Panc1 (cell line): ENCODE data around the gene STEAP2. TPM values are rescaled to one million over a fixed set of nuclear protein-coding genes. Genes with fewer than 3 reads are reported as not detected.

Experiments used
- ATAC-seq: fragments of 200-7000 bp; cut with Tn5 transposase; 2 replicates; pipeline ENCODE4 v1.9.1; 2020; ENCODE audit warnings: mild to moderate bottlenecking, moderate library complexity
- BruUV-seq: library from RNA; stranded (reverse); fragments of 400-500 nt; replicated peaks from 2 replicates; lab custom pipeline; 2021; lab: Mats Ljungman, UMichigan
- CTCF ChIA-PET: fragments of 300-600 bp; sonication (Branson Sonifier 250); formaldehyde crosslinking; loops from one replicate; lab custom pipeline; 2022; ENCODE audit warnings: antibody characterized with exemption; lab: Charles Lee
- POLR2A ChIA-PET: fragments of 300-600 bp; sonication (Branson Sonifier 250); formaldehyde crosslinking; loops from one replicate; lab custom pipeline; 2022; ENCODE audit warnings: antibody characterized with exemption; lab: Charles Lee
- DNase-seq: peaks from one replicate; pipeline ENCODE4 v3.0.0-alpha.2; 2010; ENCODE audit warnings: low read depth, low spot score
- H3K27ac ChIP-seq: 2 replicates; pipeline ENCODE4 v1.5.1; 2011; ENCODE audit warnings: mild to moderate bottlenecking, low read length, inconsistent platforms
- H3K27me3 ChIP-seq: fragments of 200-500 bp; sonication (Bioruptor generic); 2 replicates; pipeline ENCODE4 v1.6.0; 2014; ENCODE audit warnings: low read length, inconsistent platforms; ENCODE audit not compliant: control insufficient read depth, insufficient read depth
- H3K36me3 ChIP-seq: fragments of 200-500 bp; sonication (Bioruptor generic); 2 replicates; pipeline ENCODE4 v1.5.1; 2014; ENCODE audit warnings: inconsistent platforms, mild to moderate bottlenecking, low read length, moderate library complexity; ENCODE audit not compliant: control insufficient read depth, insufficient read depth
- H3K4me1 ChIP-seq: 2 replicates; pipeline ENCODE4 v1.5.1; 2011; ENCODE audit warnings: inconsistent platforms, mild to moderate bottlenecking, low read length, moderate library complexity; ENCODE audit not compliant: control insufficient read depth, insufficient read depth
- H3K4me3 ChIP-seq, 2 experiments: 2 replicates each; pipeline ENCODE4 v1.5.1; 2011 to 2012; ENCODE audit warnings: low read depth in 2 of 2, low read length in 2 of 2, mild to moderate bottlenecking in 2 of 2, inconsistent platforms in 1 of 2, moderate library complexity in 1 of 2
- H3K9me3 ChIP-seq: fragments of 200-500 bp; sonication (Bioruptor generic); 2 replicates; pipeline ENCODE4 v1.5.1; 2014; ENCODE audit warnings: low read depth, mild to moderate bottlenecking, inconsistent platforms, low read length, moderate library complexity; ENCODE audit not compliant: control insufficient read depth, insufficient read depth
- CTCF ChIP-seq: fragments of 450-650 bp; IDR thresholded peaks from 2 replicates; pipeline ENCODE4 v1.5.1; 2017; ENCODE audit warnings: mild to moderate bottlenecking
- POLR2AphosphoS5 ChIP-seq: IDR thresholded peaks from 2 replicates; pipeline ENCODE4 v1.6.1; 2012; ENCODE audit warnings: mild to moderate bottlenecking, low read depth, low read length, moderate library complexity
- REST ChIP-seq, 2 experiments: IDR thresholded peaks; 2 replicates each; pipeline ENCODE4 v1.6.1; 2011 to 2012; ENCODE audit warnings: low read depth in 2 of 2, control low read depth in 1 of 2, low read length in 1 of 2, mild to moderate bottlenecking in 1 of 2, moderate library complexity in 1 of 2; ENCODE audit not compliant: insufficient read depth in 1 of 2
- SIN3A ChIP-seq: IDR thresholded peaks from 2 replicates; pipeline ENCODE4 v1.6.1; 2012; ENCODE audit warnings: low read depth, mild to moderate bottlenecking, low read length, moderate library complexity, borderline replicate concordance; ENCODE audit not compliant: insufficient read depth
- TCF7L2 ChIP-seq: IDR thresholded peaks from 2 replicates; pipeline ENCODE4 v1.6.1; 2011; ENCODE audit warnings: mild to moderate bottlenecking, low read depth, low read length, inconsistent platforms
- in situ Hi-C: cut with HindIII; loops from 2 replicates; pipeline ENCODE4 v1.10.0; 2016; ENCODE audit warnings: low sequenced_read_pairs, low pct_unique_long_range_greater_than_20kb
- intact Hi-C: fragments of 100-400 bp; cut with micrococcal nuclease; formaldehyde crosslinking; loops from one replicate; pipeline ENCODE4 v1.10.0; 2022; ENCODE audit not compliant: unreplicated experiment
- total RNA-seq: library from RNA; stranded (reverse); gene quantifications from one replicate; pipeline ENCODE4 v1.2.1, GENCODE V29; 2021; ENCODE audit not compliant: unreplicated experiment

Gene STEAP2
- total RNA-seq, 1 experiment from 2014 or later, result 4.1 TPM

- Histone ChIP-seq H3K9me3 (no peaks in the 10 kb centered on the region), H3K36me3 (no peaks in the 10 kb centered on the region), H3K4me3 (no peak overlapping the region), H3K27me3 (no peaks in the 10 kb centered on the region), H3K4me1 (no peaks in the 10 kb centered on the region), H3K27ac (no peak overlapping the region)
- intact Hi-C loops, result no loop called here
- ATAC-seq (no peak), DNase-seq (no peak)
- TF ChIP-seq CTCF (no peak), SIN3A (no peak)
- ChIA-PET CTCF (no interaction called here), POLR2A (no interaction called here)
- in situ Hi-C loops, result no loop called here
- no TSS peak for BruUV-seq
Observed at GRCh38 chr7:90222811-90223725, 11.5 kb downstream of the STEAP2 start.

- CTCF ChIA-PET, result no interaction called here
- no peak for ATAC-seq
- intact Hi-C loops (no loop called here), in situ Hi-C loops (no loop called here)
- no peaks in the 10 kb centered on the region for H3K9me3 ChIP-seq
- H3K4me1 ChIP-seq, result no peaks in the 10 kb centered on the region
- H3K36me3 ChIP-seq, result no peaks in the 10 kb centered on the region
- no peaks in the 10 kb centered on the region for H3K27me3 ChIP-seq
- no peak overlapping the region for H3K27ac ChIP-seq
- no TSS peak for BruUV-seq
- no peak overlapping the region for H3K4me3 ChIP-seq
- POLR2A ChIA-PET, result no interaction called here
- no peak for TF ChIP-seq SIN3A
- no peak for TF ChIP-seq POLR2AphosphoS5
- TF ChIP-seq REST (IDR thresholded peaks at IDR 0.05; ENCODE audit: insufficient read depth in 1 of 2, low read depth in 2 of 2, low read length in 1 of 2), result no peak
- TF ChIP-seq TCF7L2, result no peak
- no peak for TF ChIP-seq CTCF
- DNase-seq, result no peak
Observed at GRCh38 chr7:90224195-90224594, 12.7 kb downstream of the STEAP2 start.
